ENCODE results near the gene MED26.

Gene MED26

DNA sequence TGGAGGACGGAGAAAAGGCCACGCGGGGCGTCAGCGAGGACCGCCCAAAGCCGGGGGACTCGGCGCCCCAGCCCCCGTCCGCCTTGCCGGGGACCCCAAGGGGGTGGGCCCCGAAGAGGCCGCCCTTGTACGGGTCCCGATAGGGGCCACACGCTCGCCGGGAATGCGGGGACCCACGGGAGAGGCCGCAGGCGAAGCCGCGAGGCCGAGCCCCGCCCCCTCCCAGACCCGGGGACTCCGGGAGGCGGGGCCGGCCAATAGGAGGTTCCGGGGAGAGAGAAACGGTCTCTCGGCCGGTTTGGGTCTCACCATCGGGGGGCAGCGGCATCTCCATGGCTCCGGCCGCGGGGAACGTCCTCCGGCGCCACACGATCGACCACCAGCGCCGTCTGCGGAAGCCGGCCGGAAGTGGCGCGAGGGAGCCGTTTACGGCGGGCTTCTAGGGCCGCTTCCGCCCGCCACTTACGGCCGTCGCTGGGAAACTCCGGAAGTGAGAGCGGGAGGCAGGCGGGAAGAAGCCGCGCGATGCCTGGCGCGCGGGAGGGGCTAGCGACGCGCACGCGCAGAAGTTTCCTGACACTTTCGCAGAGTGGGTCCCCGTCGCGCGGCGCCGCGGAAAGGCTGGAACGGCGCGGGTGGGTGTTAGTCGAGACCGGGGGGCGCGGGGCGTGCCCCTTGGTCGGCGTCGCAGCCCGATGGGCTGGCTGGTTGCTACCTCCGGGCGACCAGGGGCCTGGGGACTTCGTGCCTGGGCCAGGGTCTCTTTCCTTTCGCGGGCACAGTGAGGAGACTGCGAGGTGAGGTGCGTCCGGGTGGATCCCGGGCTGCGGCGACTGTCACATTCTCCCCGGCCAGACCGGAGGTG is 85.7 kb downstream of the MED26 start, which contains the start of gene CHERP:
Gene CHERP (minus strand): TSS at position 393 of the 865 bp plus-strand sequence. CDS start 59 bp downstream, at position 334.
- peak; percentile 87 to 92 (median 90) for DNase-seq (ENCODE audit: low read depth in 4 of 4, low spot score in 1 of 4)

DNA sequence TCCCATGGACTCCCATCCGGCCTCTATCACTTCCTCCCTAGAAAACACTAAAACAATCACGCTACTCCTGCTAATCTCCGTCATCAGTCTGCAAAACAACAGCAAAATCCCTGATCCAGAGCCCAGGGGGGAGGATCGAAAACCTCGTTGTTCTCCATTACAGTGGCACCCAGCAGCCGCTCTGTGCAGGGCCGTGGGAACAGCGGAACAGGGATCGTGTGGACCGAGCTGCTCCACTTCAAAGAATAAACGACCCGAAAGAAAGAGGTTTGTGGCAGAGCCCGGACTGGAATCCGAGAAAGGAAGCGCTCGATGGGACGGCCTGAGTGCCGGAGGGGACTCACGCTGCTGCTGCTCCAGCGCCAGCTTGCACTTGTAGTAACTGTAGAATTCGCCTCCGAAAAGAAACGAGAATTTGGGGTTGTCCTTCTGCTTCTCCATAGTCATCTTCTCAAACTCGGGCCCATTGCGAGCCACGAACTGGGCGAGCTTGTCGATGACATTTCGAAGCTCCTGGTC is 86.4 kb downstream of the MED26 start:
- no peak for DNase-seq (ENCODE audit: low read depth in 4 of 4, low spot score in 1 of 4)

DNA sequence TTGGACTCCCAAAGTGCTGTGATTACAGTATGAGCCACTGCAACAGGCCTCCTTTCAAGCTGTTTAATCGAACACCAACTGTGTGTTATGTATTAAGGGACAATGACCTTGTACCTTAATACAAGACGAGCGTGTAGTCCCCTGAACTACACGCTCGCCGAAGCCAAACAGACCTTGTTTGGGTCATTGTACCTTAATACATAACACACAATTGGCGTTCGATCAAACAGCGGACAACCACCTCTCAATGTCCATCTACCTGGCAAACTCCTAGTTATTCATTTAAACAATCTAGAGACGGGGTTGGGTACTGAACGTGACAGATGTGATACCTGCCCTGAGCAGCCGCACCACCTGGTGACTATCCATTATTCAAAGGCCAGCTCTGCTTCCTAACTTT is 87.1 kb downstream of the MED26 start:
- no peak for DNase-seq (ENCODE audit: low read depth in 4 of 4, low spot score in 1 of 4)

DNA sequence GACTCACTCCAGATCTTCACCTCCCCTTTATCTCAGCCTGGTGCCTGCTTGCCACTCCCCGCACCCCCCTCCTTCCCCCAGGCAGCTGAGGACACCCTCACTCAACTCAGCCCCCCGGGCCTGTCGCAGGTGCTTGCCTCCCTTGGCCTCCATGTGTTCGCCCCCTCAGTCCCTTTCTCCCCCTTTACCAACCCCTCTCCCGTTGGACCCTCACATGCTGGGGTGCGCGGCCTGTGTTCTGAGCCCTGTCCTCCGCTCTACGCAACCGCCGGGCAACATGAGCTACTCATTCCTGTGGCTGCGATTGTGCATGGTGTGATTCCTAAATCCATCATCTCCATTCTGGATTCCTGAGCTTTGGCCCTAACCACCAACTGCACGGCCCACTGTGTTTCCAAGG is 90.9 kb downstream of the MED26 start:
- DNase-seq (ENCODE audit: low read depth in 4 of 4, low spot score in 1 of 4): no peak

DNA sequence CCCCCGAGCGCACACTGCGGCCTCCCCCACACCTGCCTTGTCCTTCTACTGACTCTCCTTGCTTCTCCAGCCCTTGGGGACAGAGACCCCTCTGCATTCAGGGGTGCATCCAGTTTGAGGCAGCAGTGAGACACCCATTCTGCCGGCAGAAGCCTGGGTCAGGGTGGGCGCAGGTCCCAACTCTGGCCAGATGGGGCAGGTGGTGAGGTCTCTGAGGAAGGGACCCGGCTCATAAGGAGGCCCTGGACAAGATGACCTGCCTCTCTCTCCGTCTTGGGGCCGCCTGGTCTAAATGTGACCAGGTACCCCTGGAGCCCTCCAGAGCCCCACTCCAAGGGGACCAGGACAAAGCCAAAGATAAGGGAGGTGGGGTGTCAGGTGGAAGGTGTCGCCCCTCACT is 91.9 kb downstream of the MED26 start:
- DNase-seq (ENCODE audit: low read depth in 4 of 4, low spot score in 1 of 4): no peak

DNA sequence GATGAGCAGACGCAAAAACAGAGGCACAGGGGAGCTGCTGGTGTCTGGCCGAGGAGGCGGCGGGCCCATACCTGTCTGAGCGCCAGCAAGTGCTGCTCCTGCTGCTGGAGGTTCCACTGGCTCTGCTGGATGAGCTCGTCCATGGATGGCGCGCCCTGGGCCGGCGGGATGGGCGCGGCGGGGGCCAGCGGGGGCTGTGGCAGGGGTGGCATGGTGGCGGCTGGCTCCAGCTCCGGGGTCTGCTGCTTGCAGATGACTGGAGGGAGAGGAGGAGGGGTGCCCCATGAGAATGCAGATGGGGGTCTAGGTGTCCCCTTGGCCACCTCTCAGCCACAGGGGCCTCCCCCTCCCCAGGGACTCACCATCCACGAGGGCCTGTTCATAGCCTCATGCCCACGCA is 92.6 kb downstream of the MED26 start:
- no peak for DNase-seq (ENCODE audit: low read depth in 4 of 4, low spot score in 1 of 4)

DNA sequence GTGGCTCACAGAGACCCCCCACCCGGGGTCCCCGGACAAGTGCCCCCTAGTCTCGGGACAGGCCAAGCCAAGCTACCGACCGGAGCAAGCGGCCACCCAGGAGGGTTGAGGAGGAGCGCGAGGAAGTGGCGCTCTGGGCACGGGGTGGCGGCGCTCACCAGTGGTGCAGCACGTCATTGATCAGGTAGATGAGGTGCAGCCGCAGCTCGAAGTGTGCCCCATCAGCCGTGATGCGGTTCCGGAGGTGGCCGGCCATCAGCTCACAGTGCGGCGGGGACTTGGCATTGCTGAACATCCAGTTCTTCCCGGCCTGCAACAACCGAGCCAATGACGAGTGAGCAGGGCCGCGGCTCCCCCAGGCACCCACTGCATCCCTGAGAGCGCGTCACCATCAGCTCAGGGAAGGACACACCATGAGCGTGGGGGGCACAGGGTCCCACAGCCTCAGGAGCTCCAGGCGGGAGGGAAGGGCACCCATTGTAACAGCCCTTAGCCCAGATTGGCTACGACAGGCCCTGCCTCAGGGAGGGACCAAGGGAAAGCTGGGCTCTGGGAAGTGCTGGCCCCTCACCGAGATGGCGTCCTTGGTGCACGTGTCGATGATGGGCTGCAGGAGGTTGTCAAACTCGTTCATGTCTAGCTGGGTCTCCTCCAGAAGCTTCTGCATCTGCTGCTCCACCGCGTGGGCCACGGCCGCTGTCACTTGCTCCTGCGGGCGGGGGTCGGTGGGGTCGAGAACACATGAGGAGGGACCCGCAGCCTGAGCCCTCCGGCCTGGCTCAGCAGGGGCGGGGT is 95.4 kb downstream of the MED26 start:
- DNase-seq (ENCODE audit: low read depth in 4 of 4, low spot score in 1 of 4): no peak

DNA sequence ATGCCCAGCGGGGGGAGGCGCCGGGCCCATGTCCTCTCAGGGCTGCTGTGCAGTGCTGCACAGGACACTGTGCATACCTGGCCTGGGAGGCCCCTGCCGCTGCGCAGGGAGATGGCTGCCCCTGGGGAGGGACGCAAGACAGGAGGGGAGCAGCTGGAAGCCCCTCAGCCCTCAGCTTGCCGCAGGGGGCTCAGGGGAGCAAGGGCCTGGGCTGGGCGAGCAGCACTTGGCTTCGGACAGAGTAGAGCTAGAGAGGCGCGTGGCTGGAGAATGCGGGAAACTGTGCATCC is 96.7 kb downstream of the MED26 start:
- DNase-seq (ENCODE audit: low read depth in 4 of 4, low spot score in 1 of 4): no peak

DNA sequence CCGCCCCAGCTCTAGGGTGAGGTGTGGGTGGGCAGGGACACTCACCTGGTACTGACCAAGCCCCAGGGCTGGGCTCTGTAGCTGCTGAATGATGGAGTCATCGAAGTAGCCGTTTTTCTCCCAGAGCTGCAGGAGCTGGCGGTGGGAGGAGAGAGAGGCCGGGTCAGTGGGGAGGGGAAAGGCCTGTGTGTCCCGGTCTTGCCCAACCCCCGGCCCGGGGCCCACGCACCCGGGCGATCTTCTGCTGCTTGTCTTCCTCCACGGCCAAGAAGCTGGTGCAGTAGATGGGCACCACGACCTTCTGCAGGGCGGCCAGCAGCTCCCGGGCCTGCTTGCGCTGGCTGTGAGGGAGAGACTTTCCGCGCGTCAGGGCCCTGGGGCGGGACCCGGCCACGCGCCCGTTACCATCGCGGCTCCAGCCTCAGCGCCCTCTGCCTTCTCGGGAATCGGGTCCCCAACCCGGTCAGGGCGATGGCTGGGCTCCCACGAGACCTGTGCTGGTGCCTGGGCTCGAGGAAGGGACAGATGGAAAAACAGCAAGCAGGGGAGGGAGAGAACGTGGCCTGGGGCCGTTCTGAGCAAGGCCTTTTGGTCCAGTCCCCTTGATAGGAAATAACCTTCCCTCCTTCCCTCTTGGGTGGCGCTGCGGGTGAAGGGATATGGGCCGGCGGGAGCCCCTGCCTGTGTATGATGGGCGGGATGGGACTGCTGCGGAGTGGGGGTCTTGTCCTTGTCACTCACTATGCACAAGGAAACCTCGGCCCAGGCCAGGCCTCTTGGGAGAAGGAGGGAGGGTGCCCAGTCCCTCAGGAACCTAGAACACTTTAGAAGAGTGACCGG is 97.2 kb downstream of the MED26 start:
- no peak for DNase-seq (ENCODE audit: low read depth in 4 of 4, low spot score in 1 of 4)

DNA sequence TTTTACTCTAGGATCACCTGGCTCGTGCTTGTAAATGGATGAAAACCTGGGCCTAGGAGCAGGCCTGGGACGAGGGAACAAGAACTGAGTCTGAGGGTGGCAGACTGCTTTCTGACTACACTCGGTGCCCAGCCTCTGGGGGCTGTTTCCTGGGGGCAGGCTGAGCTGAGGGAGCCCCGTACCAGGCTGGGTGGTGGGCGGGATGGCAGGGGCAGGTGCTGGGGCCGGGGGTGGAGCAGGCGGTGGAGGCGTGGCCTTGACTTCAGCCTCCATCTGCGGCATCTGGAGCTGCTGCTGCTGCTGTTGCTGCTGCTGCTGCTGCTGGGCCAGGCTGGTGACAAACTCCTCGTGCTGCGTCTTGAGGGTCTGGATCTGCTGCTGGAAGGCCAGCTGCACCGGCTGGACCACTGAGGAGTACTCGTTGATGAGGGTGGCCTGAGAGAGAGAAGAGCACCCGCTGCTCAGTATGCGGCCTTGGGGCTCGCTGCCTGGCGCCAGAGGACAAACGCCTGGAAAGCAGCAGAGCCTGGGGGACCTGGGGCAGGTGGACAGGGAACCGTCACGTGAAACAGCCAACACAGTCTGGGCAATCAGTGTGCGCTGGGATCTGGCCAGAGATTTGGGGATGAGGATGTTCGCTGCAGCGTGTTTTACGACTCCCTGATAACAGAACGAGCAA is 98.4 kb downstream of the MED26 start:
- DNase-seq (ENCODE audit: low read depth in 4 of 4, low spot score in 1 of 4): no peak

DNA sequence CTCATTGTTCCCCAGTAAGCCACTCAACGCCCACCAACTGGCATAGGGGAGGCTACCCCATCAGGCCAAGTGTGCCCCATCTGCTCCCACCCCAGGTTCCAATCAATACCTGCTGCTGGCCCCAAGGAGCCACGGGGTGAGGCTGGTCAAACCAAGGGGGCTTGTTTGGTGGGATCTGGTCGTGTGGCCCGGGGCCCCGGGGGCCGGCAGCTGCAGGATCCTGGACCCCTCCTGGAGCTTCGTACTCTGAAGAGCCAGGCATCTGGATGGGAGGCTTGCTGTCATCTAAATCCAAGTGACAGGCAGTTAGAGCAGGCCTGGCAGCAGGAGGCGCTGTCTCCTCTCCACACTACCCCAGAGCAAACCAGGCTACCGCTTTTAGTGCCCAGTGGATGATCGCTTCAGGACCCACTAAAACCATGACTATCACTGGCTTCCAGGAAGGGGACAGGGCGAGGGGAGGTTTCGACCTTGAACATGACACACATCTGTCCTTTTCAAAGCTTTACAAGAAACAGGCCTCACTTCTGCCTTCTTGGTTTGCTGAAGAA is 100.0 kb downstream of the MED26 start:
- no peak for DNase-seq (ENCODE audit: low read depth in 4 of 4, low spot score in 1 of 4)

DNA sequence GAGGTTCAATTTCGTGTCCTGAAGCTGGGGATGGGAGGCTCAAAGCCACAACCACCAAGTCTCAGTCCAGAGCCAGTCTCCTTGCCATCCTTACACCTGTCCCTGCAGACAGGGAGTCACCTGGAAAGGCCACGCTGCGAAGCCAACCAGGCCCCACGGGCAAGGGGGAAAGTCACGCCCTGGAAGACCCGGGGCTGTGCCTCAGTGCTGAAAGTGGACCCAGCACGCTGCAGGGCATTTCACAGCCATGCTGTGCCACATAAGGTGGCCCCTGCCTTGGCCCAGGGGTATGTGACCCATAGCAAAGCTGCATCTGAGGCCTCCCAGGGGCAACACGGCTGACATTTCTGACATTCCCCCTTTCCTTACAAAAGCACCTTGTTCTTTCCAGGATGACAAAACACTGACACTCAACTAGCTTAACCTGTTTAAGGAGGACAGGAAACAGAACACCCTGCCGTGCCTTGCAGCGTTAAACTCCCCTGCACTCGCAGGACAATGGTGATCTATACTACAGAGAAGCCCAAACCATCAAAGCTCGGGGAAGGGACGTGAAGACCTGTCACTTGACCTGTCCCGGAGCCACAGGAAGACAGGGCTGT is 100.6 kb downstream of the MED26 start:
- DNase-seq (ENCODE audit: low read depth in 4 of 4, low spot score in 1 of 4): no peak

DNA sequence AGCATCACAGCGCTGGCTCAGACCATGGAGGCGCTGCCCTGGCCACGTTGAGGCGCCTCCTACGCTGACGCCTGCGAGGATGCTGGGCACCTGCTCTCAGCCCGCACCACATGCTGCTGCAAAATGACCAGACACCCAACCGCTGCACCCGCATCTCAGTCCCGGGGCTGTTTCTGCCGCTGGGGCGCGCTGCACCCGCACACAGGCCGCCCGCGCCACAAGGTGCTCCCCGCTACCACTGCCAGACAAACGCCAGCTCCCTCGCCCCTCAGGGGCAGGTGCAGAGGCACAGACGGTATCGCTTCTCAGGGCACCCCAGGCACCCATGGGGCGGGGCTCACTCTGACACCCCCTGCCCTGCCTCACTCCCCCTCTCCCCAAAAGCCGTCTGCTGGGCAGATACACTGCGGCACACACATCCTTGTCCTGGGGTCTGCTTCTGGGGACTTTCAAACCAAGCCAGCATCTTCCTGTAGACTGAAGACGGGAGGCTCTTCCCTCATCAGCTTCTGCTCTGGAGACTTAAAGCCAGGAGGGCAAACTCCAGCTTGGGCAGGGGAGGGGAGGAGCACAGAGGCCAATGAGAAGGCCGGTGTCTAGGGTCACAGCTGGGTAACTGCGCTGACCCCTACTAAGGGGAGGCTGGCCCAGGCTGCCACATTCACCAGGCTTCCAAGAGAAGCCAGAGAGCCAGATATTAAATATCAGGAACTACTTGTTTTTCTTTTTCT is 102.1 kb downstream of the MED26 start:
- DNase-seq (ENCODE audit: low read depth in 4 of 4, low spot score in 1 of 4): no peak

DNA sequence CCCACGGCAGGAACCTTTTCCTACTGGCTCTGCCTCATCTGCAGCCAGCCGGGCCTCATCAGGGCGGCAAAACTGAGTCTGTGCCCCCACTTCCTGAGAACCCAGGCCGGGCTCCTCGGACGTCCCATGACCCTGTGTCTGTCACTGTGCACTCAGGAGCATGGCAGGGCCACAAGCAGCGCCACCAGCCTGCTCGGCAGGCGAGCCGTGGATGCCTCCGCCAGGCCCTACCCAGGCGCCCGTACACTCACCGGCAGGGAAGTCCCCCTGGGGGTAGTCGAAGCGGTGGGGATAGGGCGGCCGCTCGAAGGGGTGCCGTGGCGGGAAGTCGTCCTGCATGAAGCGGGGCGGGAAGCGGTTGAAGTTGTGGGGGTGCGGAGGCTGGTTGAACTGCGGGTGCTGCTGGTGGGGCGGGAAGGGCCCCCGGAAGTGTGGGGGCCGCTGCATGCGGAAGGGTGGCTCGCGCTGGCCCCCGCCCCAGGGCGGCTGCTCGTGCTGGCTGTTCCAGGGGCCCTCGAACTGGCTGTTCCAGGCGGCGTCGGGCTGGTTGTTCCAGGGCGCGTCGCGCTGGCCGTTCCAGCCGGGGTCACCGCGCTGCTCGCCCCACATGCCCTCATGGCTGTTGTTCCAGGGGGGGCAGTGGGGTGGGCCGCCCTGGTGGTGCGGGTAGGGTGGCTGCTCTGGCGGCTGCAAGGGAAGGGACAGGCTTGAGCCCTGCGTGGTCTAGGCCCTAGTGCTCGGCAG is 102.8 kb downstream of the MED26 start:
- DNase-seq (ENCODE audit: low read depth in 4 of 4, low spot score in 1 of 4): no peak

Measured in stimulated activated CD4-positive, alpha-beta T cell treated with anti-CD3 and anti-CD28 coated beads, Interleukin-1b, Interleukin-23, amount 100 ng/mL, for 24 hours (primary cell).